Measurements from ENCODE around the gene CDR2L. TPM values are rescaled to one million over a fixed set of nuclear protein-coding genes. Genes with fewer than 3 reads are reported as not detected.
A peak's percentile ranks its signal among the peaks of the same experiment; 100 is the strongest.

The CDR2L gene
- total RNA-seq, 1 experiment from 2014 or later = 39.4 TPM

DNA sequence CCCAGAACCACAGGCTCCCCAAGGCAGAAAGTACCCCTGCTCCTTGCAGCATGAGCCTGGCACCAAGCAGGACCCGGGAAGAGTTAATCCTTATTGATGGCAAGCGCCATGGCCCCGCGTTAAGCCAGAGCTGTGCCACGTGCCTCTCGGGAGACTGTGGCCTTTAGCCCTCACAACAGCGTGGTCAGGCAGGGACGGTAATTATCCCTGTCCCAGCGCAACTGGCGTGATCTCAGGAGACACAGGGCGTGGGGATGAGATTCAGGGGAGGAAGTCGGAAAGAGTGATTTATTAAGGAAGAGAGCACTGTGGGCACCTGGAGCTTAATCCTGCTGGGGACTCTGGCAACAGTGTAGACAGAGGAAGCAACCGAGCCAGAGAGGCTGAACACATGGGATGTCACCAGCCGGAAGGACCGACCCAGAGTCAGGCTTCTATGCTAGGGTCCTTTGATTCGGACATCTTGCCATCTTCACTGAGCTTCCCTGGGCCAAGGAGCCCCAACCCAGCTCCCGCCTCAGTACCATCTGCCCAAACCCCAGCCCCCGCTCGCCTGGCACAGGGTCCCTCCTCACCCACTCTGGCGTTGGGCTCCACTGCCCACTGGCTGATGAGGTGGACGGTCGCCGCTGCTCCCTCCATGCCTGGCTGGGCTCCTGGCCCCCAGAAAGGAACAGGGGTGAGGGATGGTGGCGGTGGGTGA lies 34.9 kb upstream of the CDR2L start:
- peaks cover 60% of the 10 kb centered on the region for H3K36me3 Mint-ChIP-seq (ENCODE audit: insufficient read depth, unreplicated experiment)
- no peak overlapping the region for H3K4me3 Mint-ChIP-seq (ENCODE audit: low read depth, unreplicated experiment)
- intact Hi-C loops (cut with micrococcal nuclease; ENCODE audit: unreplicated experiment) = no loop called here
- no TSS peak for BruUV-seq (replicated peaks)
- CTCF ChIA-PET = interaction anchor here (0.5 kb wide), 1 partner anchor 621 kb away, joined by 3 read pairs; no protein-coding TSS in a partner anchor
- TF ChIP-seq, protein P1, sequence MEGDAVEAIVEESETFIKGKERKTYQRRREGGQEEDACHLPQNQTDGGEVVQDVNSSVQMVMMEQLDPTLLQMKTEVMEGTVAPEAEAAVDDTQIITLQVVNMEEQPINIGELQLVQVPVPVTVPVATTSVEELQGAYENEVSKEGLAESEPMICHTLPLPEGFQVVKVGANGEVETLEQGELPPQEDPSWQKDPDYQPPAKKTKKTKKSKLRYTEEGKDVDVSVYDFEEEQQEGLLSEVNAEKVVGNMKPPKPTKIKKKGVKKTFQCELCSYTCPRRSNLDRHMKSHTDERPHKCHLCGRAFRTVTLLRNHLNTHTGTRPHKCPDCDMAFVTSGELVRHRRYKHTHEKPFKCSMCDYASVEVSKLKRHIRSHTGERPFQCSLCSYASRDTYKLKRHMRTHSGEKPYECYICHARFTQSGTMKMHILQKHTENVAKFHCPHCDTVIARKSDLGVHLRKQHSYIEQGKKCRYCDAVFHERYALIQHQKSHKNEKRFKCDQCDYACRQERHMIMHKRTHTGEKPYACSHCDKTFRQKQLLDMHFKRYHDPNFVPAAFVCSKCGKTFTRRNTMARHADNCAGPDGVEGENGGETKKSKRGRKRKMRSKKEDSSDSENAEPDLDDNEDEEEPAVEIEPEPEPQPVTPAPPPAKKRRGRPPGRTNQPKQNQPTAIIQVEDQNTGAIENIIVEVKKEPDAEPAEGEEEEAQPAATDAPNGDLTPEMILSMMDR (IDR thresholded peaks at IDR 0.05; ENCODE audit: unreplicated experiment) = no peak
- DNase-seq = no peak
- no peaks in the 10 kb centered on the region for H3K9me3 Mint-ChIP-seq (ENCODE audit: low read depth, unreplicated experiment)
- no peaks in the 10 kb centered on the region for H3K4me1 Mint-ChIP-seq (ENCODE audit: low read depth, unreplicated experiment)
- H3K27me3 Mint-ChIP-seq (ENCODE audit: unreplicated experiment) = peaks cover 8% of the 10 kb centered on the region
- no peak overlapping the region for H3K27ac Mint-ChIP-seq (ENCODE audit: unreplicated experiment)

DNA sequence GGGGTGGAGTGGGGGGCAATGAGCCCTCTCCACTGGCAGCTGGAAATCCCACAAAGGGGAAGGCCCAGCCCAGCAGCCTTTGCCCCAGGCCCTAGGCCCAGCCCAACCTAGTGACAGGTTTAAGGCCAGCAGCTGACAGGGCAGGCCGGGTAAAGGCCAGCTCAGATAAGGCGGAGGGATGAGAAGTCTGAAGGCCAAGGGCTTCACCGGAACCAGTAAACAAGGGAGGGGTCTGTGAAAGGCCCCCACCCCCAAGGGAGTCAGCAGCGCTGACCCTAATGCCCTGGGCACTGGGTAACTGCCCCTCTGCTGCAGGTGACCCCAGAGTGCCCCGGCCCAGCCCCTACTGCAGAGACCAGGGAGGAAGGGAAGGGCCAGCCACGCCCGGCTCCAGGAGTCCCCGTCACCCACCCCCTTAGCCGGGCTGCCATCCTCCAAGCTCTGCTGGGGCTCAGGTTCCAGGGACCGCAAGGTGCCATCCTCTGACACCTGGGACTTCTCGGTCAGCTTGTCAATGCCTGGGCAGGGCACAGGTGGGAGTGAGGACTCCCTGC lies 34.2 kb upstream of the CDR2L start:
- Mint-ChIP-seq H3K27ac (ENCODE audit: unreplicated experiment) (no peak overlapping the region), H3K9me3 (ENCODE audit: low read depth, unreplicated experiment) (no peaks in the 10 kb centered on the region), H3K27me3 (ENCODE audit: unreplicated experiment) (peaks cover 1% of the 10 kb centered on the region), H3K36me3 (ENCODE audit: insufficient read depth, unreplicated experiment) (peaks cover 66% of the 10 kb centered on the region), H3K4me3 (ENCODE audit: low read depth, unreplicated experiment) (no peak overlapping the region), H3K4me1 (ENCODE audit: low read depth, unreplicated experiment) (no peaks in the 10 kb centered on the region)
- intact Hi-C loops (cut with micrococcal nuclease; ENCODE audit: unreplicated experiment) = no loop called here
- DNase-seq = no peak
- BruUV-seq (replicated peaks) = no TSS peak
- CTCF ChIA-PET = interaction anchor here (0.5 to 0.7 kb wide), 2 partner anchors 31 to 622 kb away, joined by 3 read pairs; no protein-coding TSS in a partner anchor
- TF ChIP-seq, protein P1 (IDR thresholded peaks at IDR 0.05; ENCODE audit: unreplicated experiment) = no peak

DNA sequence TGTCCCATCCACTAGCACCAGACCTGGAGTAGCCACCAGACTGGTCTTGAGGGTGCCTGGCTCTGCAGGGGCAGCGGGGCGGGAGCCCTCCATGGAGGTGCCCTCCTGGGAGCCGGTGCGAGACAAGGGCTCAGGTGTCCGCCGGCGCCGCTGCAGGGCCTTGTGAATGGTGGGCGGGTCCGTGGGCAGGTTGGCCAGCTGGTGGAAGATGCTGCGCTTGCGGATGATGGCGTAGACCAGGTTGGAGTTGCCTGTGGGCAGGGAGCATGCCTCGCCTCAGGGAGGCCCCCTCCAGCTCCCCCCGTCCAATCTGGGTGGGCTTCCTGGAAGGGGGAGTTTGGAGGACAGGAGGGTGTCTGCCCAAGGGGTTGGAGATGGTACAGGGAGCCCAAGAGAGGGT lies 33.3 kb upstream of the CDR2L start:
- no peaks in the 10 kb centered on the region for H3K4me1 Mint-ChIP-seq (ENCODE audit: low read depth, unreplicated experiment)
- intact Hi-C loops (cut with micrococcal nuclease; ENCODE audit: unreplicated experiment) = no loop called here
- H3K36me3 Mint-ChIP-seq (ENCODE audit: insufficient read depth, unreplicated experiment) = peaks cover 67% of the 10 kb centered on the region
- DNase-seq = no peak
- H3K27me3 Mint-ChIP-seq (ENCODE audit: unreplicated experiment) = no peaks in the 10 kb centered on the region
- CTCF ChIA-PET = interaction anchor here (0.7 kb wide), 1 partner anchor 32 kb away, joined by 3 read pairs; no protein-coding TSS in a partner anchor
- H3K9me3 Mint-ChIP-seq (ENCODE audit: low read depth, unreplicated experiment) = no peaks in the 10 kb centered on the region
- no TSS peak for BruUV-seq (replicated peaks)
- no peak overlapping the region for H3K27ac Mint-ChIP-seq (ENCODE audit: unreplicated experiment)
- no peak overlapping the region for H3K4me3 Mint-ChIP-seq (ENCODE audit: low read depth, unreplicated experiment)
- TF ChIP-seq, protein P1 (IDR thresholded peaks at IDR 0.05; ENCODE audit: unreplicated experiment) = no peak

DNA sequence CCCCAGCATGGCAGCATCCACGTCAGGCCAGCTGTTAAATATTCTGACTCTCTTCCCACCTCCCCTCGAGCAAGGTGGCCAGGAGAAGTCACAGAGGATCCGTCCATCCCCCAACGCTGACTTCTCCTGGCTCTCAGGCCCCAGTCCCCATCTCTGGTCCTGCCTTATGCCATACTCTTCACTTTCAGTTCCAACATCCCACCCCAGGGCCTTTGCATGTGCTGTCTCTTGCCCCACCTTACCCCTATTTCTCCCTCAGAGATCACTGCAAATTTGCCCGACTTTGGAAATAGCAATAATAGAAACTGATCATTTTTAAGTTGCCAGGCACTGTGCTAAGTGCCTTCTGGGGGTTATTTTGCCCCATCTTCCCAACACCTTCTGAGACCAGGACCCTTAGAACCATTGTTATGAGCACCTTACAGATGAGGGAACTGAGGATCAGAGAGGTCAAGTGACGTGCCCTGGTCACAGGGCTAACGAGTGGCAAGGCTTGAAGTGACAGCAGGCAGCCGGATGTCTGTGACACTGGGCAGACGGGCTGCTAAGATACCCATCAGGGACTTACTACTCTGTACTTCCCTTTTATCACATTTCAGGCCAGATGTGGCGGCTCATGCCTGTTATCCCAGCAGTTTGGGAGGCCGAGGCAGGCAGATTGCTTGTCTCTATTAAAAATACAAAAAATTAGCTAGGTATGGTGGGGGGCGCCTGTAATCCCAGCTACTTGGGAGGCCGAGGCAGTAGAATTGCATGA lies 32.6 kb upstream of the CDR2L start:
- TF ChIP-seq, protein P1 (IDR thresholded peaks at IDR 0.05; ENCODE audit: unreplicated experiment) = no peak
- intact Hi-C loops (cut with micrococcal nuclease; ENCODE audit: unreplicated experiment) = no loop called here
- no TSS peak for BruUV-seq (replicated peaks)

More for the DNA sequence above, 32.6 kb upstream of the CDR2L start:
- Mint-ChIP-seq H3K4me3 (ENCODE audit: low read depth, unreplicated experiment) (no peak overlapping the region), H3K27ac (ENCODE audit: unreplicated experiment) (peak overlapping the region; percentile 47), H3K27me3 (ENCODE audit: unreplicated experiment) (no peaks in the 10 kb centered on the region), H3K4me1 (ENCODE audit: low read depth, unreplicated experiment) (no peaks in the 10 kb centered on the region), H3K36me3 (ENCODE audit: insufficient read depth, unreplicated experiment) (peaks cover 70% of the 10 kb centered on the region), H3K9me3 (ENCODE audit: low read depth, unreplicated experiment) (no peaks in the 10 kb centered on the region)
- DNase-seq = no peak
- CTCF ChIA-PET = no interaction called here
